NCI-H128 (cell line): Measurements from ENCODE around the gene LNX2.

ENCODE experiments used
- DNase-seq: peaks from one replicate; lab custom pipeline; 2025; ENCODE audit not compliant: unreplicated experiment; lab: John Stamatoyannopoulos, UW

LNX2 gene

DNA sequence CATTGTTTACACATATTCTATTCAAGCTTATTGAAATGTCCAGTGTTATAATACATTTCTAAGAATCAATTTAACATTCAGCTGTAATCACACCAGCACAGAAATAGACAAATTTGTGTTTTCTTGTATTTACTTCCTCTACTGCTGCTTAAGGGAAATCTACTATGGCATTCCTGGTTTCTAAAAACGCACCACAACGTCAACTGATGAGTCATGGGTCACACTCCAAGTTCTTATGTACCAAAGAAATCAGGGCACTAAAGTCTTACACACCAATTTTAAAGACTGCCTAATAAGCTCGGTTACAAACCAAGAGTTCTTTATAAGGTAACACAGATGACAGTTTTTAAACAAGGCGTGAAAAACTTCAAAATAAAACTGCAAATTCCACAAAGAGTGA, 13.2 kb downstream of the LNX2 start:
- no peak for DNase-seq

DNA sequence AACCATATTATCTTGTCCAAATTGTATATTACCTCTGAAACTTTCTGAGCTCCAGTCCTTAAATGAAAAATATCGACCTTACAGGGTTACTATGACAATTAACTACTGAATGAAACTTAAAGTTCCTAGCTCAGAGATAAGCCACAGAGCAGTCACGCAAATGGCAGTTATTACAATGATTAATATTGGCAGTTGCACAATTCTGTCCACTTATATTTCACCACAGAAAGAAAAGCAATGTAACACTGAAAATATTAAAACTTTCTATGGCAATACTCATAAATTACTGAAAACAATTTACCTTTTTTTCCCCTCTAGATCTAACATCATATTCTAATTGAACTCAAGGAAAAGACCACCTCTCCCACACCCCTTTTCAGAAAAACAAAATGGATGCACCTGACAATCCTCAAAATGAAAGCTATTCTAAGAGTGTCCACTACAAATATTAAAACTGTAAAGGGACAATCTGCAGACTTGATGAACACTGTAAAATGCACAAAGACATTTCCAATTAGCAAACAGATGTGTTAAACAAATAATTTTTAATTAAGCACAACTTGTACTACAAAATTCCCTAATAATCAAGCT, 14.6 kb downstream of the LNX2 start:
- no peak for DNase-seq

GRCh38 chr13:27605099-27605498, 15.2 kb downstream of the LNX2 start:
- DNase-seq: no peak

GRCh38 chr13:27601803-27602202, 18.5 kb downstream of the LNX2 start:
- no peak for DNase-seq

DNA sequence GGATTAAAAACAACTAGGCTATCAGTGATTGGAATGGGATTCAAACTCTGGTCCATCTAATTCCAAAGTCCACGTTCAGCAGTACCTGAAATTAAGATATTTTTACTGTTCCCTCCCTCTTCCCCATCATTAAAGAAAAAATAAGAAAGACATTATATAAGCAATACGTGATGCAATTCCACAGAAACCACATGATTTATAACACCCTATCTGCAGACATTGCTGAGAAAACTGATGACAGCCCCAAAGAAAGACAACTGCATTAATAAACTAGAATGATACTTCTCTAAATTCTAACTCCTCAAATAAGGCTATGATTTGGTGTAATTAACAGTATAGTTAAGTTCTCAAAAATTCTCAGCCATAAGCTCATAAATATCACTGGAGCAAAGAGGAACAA, 19.1 kb downstream of the LNX2 start:
- DNase-seq: no peak

DNA sequence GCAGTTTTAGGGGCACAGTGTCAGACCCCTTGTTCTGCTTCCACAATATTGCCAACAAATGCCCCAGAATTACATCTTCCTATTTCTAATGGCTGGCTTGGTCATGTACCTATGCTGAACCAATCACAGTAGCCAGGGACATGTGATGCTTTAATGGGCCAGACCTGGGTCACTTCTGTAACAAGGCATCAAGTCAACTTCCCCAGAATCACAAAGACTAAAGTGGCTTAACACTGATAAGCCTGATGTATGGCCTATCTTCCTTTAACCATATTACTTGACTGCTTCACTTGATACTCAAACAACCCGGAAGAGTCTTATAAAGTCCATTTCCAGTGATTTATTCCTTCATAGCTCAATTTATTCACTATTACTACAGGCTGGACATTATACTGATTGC, 19.6 kb downstream of the LNX2 start:
- no peak for DNase-seq

GRCh38 chr13:27599845-27600553, 20.3 kb downstream of the LNX2 start:
- DNase-seq: no peak

- no peak for DNase-seq
These were observed 21.2 kb downstream of the LNX2 start for GRCh38 chr13:27599096-27599495.

DNA sequence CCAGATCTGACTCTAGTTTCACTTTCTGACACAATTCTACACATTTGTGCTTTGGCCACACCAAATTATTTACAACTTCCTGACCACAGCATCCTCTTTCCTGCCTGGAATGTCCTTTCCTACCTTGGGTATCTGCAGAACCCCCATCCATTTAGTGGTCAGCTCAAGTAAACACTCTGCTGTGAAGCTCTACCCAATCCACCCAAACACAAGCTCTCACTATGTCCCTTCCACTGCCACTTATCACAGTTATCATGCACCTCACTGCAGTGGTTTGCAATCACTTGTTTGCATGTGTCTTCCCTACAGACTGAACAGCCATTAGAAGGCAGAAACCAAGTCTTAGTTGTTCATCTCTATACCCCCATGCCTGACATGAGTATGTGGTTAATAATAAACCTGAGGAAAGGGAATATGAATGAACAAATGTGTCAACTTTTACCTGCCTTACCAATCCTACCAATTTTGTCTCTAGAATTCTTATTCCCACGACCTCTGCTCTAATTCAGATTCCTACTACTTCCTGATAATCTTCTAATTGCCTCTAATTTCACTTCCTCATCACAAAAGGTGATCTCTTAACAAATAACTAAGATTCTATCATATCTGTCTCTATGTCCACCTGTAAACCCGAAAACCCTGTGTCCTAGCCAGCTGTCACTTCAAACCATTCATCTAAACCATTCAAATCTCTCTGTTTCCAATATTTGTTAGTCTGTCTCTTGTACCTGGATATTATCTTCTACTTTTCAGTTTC, 25.1 kb downstream of the LNX2 start:
- DNase-seq: no peak

GRCh38 chr13:27593267-27593666, 27.1 kb downstream of the LNX2 start:
- DNase-seq: no peak

GRCh38 chr13:27592865-27593264, 27.5 kb downstream of the LNX2 start:
- DNase-seq: no peak

GRCh38 chr13:27588405-27588804, 31.9 kb downstream of the LNX2 start:
- DNase-seq: no peak

DNA sequence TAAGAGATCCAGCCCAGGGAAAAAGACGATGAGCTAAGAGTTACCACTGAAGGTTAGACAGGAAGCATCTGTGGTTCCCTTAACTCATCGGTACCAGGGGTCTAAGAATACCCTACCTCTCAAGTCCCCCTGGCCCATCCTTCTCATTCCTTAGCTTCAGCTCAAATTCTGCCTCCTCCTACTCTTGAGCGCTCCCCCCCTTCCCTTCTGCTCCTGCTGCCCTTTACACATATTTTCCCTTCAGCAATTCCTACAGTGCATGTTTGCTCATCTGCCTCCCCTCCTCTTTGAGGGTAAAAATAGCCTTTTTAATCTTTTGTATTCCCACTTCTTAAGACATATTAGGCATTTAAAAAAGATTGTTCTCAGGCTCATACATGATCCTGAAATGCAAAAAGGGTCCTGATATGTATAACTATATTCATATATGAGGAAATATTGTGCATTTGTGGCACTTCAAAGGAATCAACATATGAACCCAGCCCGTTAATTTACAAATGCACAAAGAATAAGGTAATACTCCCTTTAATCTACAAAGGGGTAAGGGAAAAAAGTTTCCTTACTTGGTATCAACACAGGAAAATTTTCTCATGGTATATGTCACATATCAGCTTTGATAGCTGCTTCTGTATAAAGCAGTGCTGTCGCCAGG, 33.1 kb downstream of the LNX2 start:
- DNase-seq: no peak

DNA sequence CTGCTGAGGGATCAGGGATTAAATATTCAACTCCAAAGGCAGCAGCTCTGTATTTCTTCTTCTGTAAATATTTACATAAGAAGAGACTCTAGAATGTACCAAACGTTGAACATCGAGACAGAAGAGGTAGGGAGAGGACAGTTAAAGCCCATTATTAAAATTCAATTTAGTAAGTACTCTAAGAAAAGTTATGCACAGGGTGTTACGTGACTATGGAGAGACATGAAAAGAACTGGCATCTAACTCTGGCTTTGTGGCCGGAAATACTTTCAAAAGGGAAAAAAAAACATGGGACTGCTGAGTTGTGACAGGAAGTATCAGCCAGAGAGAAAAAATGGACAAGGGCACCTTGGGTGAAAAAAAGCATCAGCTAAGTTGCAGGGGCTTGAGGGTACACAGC, 36.7 kb downstream of the LNX2 start:
- DNase-seq: no peak

DNA sequence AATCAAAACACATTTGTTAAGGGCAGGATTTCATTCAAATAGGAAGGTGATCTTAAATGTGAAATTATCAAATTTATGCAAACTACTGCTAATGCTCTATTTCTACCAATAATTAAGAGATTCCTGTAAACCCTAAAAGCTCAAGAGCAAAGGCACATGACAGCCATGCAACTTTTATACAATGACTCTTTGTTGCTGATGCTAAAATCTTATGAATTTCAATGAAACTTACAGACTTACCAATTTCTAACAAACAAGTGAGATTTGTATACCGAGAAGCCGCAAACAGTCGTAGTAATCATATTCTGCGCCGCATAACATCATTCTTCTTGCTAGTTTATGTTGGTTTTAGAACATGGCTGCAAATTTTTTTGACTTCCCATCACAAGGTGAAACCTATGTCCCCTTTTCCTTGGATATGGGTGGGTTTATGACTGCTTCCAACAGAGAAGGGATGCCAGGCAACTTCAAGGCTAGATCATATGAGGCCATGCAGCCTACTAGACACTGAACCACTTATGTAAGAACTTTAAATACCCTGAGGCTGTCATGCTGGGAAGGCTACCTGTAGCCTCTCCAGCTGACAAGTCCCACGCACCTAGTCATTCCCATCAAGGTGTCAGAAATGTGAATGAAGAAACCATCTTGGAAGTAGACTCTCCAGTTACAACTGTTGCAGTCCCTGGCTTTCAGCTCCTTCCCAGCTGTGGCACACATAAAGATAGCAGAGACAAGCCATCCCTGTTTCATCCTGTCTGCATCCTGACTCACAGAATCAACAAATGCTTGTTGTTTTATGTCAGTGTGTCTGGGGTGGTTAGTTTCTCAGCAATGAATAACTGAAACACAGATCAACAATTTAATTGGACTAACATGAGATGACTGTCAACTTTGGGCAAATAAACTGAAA, 42.0 kb downstream of the LNX2 start:
- no peak for DNase-seq

GRCh38 chr13:27574661-27575060, 45.7 kb downstream of the LNX2 start:
- DNase-seq: no peak

GRCh38 chr13:27573265-27573664, 47.1 kb downstream of the LNX2 start:
- DNase-seq: no peak

DNA sequence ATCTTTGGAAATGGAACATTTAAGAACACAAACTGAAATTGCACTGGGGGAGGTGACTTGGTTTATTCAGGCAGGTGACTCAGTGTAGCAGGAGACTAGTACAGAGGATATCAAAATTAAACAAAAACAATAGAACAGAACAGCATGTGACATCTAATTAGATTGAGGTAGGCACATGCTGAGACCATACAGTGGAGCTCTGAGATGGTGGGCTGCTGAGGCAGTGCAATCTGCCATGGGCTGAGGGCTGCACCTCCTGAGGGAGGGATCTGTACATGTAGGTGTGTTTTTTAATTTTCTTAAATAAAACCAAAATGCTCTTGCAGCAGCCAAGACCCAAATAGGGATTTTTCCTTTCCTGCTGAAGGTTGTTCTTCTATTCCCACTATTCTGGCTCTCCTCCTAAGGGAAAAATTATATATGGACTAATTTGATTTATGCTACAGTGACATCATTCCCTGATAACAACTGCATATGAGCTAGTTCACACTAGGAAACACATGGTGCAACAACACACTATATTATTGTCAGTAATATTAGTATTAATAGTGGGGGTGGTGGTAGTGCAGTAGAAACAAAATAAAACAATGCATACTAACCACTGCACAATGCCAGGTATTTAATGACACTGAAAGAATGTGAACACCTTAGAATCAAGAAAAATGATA, 48.0 kb downstream of the LNX2 start:
- DNase-seq: no peak

DNA sequence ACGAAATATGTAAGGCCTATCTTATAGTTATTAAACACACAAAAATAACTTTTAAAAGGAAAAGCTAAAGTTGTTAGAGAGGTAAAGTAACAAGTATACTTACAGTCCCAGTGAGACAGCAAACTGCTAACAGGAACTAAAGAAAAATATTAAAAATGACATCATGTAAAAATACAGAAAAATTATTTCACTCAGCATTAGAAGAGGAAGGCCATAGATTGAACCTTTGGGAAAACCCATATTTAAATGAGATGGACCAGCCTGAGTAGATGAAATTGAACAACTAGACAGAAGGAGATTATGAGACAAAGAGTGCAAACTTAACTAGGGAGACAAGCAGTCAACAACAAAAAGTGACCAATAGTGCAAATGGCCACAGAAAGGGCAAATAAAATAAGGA, 49.4 kb downstream of the LNX2 start:
- DNase-seq: no peak

DNA sequence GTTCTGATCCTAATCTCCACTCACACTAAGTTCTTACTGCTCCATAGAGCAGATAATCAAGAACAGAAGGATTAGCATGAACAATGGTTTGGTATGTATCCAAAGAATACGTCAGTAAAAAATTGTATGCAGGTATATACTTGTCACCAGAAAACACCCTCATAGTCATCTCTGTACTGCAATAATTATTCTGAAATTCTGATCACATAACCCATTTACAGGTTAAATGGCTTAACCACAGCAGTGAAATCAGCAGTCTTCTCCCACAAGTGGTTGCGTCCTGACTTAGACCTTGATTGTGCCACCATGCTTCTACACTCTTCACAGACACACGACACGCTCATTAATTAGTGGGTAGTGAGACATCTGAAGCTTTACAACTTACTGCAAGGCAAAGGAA, 50.9 kb downstream of the LNX2 start:
- no peak for DNase-seq
